Measurements from ENCODE around the gene GNAS. TPM values are rescaled to one million over a fixed set of nuclear protein-coding genes. Genes with fewer than 3 reads are reported as not detected.
A peak's percentile ranks its signal among the peaks of the same experiment; 100 is the strongest.

GNAS gene
- total and polyA plus RNA-seq, 4 donors = 115 to 360 (median 277) TPM

DNA sequence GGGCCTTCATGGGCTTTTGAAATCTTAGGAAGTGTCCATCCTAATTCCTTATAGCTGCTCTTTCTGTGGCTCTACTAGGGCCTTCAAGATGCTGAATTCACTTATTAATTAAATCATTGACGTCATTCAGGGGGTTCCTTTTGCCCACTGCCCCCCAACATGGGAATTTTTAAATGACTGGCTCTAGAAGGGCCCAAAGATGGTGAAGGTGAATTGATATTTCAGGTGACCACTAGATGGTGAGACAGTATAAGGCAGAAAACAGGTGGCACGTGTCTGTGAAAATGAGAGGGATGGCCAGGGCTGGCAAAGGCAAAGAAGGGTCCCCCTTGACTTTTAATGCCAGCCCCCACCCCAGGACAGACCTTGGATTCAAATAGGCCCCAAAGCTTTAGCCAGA is 11.8 kb downstream of the GNAS start:
- no peaks in the 10 kb centered on the region for H3K9me3 ChIP-seq (ENCODE audit: control insufficient read depth in 4 of 4, low read length in 3 of 4)
- H3K36me3 ChIP-seq (ENCODE audit: control insufficient read depth in 4 of 4, insufficient read depth in 3 of 4, low read depth in 1 of 4, low read length in 3 of 4) = no peaks in the 10 kb centered on the region
- no peak for DNase-seq (ENCODE audit: low spot score)
- WGBS = 46% methylated on average over 2 of the region's 2 CpGs
- TF ChIP-seq RAD21 (IDR thresholded peaks at IDR 0.05) (peak; percentile 55 to 60), HNF4G (IDR thresholded peaks at IDR 0.05) (no peak)
- TF ChIP-seq, protein P1, sequence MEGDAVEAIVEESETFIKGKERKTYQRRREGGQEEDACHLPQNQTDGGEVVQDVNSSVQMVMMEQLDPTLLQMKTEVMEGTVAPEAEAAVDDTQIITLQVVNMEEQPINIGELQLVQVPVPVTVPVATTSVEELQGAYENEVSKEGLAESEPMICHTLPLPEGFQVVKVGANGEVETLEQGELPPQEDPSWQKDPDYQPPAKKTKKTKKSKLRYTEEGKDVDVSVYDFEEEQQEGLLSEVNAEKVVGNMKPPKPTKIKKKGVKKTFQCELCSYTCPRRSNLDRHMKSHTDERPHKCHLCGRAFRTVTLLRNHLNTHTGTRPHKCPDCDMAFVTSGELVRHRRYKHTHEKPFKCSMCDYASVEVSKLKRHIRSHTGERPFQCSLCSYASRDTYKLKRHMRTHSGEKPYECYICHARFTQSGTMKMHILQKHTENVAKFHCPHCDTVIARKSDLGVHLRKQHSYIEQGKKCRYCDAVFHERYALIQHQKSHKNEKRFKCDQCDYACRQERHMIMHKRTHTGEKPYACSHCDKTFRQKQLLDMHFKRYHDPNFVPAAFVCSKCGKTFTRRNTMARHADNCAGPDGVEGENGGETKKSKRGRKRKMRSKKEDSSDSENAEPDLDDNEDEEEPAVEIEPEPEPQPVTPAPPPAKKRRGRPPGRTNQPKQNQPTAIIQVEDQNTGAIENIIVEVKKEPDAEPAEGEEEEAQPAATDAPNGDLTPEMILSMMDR (IDR thresholded peaks at IDR 0.05; ENCODE audit: low read depth, low read length, missing input control) = peak; percentile 28
- H3K9ac ChIP-seq (ENCODE audit: low read depth in 1 of 2, low read length in 2 of 2) = no peak overlapping the region
- H3K27me3 ChIP-seq (ENCODE audit: control insufficient read depth in 4 of 4, insufficient read depth in 4 of 4, low read length in 3 of 4) = no peaks in the 10 kb centered on the region
- H3K4me3 ChIP-seq (ENCODE audit: low read depth in 1 of 3, low read length in 3 of 3) = no peak overlapping the region
- H3K27ac ChIP-seq (ENCODE audit: low read depth in 1 of 2, low read length in 2 of 2) = no peak overlapping the region
- no peaks in the 10 kb centered on the region for H3K4me1 ChIP-seq (ENCODE audit: control insufficient read depth in 4 of 4, insufficient read depth in 4 of 4, low read length in 3 of 4)

DNA sequence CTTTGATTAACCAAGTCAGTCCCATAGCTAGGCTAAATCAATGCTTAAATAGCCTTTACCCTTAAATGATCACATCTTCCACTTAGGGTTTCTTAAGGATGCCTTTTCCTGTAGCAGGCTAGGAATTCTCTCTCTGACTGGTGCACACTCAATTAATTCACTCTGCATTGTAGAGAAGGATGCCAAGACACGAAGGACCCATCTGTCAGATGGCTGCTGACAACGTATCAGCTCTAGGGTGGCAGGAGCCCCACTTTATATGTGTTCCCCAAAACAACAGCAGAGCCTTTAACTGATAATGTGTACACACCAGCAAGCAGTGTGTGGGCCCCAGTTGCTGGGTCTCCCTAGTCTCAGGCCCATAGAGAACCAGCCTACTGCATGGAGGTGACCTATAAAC is 13.3 kb downstream of the GNAS start:
- no peaks in the 10 kb centered on the region for H3K36me3 ChIP-seq (ENCODE audit: control insufficient read depth in 4 of 4, insufficient read depth in 3 of 4, low read depth in 1 of 4, low read length in 3 of 4)
- no peak for DNase-seq (ENCODE audit: low spot score)
- no peaks in the 10 kb centered on the region for H3K9me3 ChIP-seq (ENCODE audit: control insufficient read depth in 4 of 4, low read length in 3 of 4)
- H3K9ac ChIP-seq (ENCODE audit: low read depth in 1 of 2, low read length in 2 of 2) = no peak overlapping the region
- TF ChIP-seq, protein P2, sequence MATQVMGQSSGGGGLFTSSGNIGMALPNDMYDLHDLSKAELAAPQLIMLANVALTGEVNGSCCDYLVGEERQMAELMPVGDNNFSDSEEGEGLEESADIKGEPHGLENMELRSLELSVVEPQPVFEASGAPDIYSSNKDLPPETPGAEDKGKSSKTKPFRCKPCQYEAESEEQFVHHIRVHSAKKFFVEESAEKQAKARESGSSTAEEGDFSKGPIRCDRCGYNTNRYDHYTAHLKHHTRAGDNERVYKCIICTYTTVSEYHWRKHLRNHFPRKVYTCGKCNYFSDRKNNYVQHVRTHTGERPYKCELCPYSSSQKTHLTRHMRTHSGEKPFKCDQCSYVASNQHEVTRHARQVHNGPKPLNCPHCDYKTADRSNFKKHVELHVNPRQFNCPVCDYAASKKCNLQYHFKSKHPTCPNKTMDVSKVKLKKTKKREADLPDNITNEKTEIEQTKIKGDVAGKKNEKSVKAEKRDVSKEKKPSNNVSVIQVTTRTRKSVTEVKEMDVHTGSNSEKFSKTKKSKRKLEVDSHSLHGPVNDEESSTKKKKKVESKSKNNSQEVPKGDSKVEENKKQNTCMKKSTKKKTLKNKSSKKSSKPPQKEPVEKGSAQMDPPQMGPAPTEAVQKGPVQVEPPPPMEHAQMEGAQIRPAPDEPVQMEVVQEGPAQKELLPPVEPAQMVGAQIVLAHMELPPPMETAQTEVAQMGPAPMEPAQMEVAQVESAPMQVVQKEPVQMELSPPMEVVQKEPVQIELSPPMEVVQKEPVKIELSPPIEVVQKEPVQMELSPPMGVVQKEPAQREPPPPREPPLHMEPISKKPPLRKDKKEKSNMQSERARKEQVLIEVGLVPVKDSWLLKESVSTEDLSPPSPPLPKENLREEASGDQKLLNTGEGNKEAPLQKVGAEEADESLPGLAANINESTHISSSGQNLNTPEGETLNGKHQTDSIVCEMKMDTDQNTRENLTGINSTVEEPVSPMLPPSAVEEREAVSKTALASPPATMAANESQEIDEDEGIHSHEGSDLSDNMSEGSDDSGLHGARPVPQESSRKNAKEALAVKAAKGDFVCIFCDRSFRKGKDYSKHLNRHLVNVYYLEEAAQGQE (IDR thresholded peaks at IDR 0.05) = no peak
- TF ChIP-seq JUND (IDR thresholded peaks at IDR 0.05) (no peak), RAD21 (IDR thresholded peaks at IDR 0.05) (no peak), YY1 (IDR thresholded peaks at IDR 0.05) (no peak)
- 95% methylated on average over 2 of the region's 2 CpGs for WGBS
- no peaks in the 10 kb centered on the region for H3K4me1 ChIP-seq (ENCODE audit: control insufficient read depth in 4 of 4, insufficient read depth in 4 of 4, low read length in 3 of 4)
- H3K4me3 ChIP-seq (ENCODE audit: low read depth in 1 of 3, low read length in 3 of 3) = no peak overlapping the region
- no peaks in the 10 kb centered on the region for H3K27me3 ChIP-seq (ENCODE audit: control insufficient read depth in 4 of 4, insufficient read depth in 4 of 4, low read length in 3 of 4)
- H3K27ac ChIP-seq (ENCODE audit: low read depth in 1 of 2, low read length in 2 of 2) = no peak overlapping the region

DNA sequence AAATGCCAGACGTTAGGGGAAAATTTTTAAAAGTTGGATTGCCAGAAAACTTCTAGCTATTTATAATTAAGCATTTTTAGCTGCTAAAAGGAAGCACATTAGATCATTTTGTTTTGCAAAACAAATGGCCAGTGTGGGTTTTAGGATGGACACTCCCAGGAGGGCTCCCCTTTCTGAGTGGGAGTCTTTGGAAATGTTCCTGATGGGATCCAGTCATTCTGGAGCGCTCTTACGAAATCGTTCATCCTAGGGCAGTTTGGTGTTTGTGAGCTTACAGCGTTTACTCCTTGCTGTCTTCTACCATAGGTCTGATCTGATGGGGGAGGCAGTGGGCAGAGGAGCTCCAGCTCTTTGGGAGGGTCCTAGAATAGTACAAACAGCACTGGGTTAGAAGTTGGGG is 14.7 kb downstream of the GNAS start:
- Histone ChIP-seq H3K9ac (ENCODE audit: low read depth in 1 of 2, low read length in 2 of 2) (no peak overlapping the region), H3K27me3 (ENCODE audit: control insufficient read depth in 4 of 4, insufficient read depth in 4 of 4, low read length in 3 of 4) (no peaks in the 10 kb centered on the region), H3K36me3 (ENCODE audit: control insufficient read depth in 4 of 4, insufficient read depth in 3 of 4, low read depth in 1 of 4, low read length in 3 of 4) (no peaks in the 10 kb centered on the region), H3K4me3 (ENCODE audit: low read depth in 1 of 3, low read length in 3 of 3) (no peak overlapping the region), H3K27ac (ENCODE audit: low read depth in 1 of 2, low read length in 2 of 2) (no peak overlapping the region), H3K4me1 (ENCODE audit: control insufficient read depth in 4 of 4, insufficient read depth in 4 of 4, low read length in 3 of 4) (no peaks in the 10 kb centered on the region), H3K9me3 (ENCODE audit: control insufficient read depth in 4 of 4, low read length in 3 of 4) (no peaks in the 10 kb centered on the region)
- TF ChIP-seq, protein P1 (IDR thresholded peaks at IDR 0.05; ENCODE audit: low read depth, low read length, missing input control) = no peak
- TF ChIP-seq GABPA (IDR thresholded peaks at IDR 0.05 in 1 of 2, conservative IDR thresholded peaks at IDR 0.05 in 1 of 2) = no peak
- TF ChIP-seq, protein P3, sequence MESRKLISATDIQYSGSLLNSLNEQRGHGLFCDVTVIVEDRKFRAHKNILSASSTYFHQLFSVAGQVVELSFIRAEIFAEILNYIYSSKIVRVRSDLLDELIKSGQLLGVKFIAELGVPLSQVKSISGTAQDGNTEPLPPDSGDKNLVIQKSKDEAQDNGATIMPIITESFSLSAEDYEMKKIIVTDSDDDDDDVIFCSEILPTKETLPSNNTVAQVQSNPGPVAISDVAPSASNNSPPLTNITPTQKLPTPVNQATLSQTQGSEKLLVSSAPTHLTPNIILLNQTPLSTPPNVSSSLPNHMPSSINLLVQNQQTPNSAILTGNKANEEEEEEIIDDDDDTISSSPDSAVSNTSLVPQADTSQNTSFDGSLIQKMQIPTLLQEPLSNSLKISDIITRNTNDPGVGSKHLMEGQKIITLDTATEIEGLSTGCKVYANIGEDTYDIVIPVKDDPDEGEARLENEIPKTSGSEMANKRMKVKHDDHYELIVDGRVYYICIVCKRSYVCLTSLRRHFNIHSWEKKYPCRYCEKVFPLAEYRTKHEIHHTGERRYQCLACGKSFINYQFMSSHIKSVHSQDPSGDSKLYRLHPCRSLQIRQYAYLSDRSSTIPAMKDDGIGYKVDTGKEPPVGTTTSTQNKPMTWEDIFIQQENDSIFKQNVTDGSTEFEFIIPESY (IDR thresholded peaks at IDR 0.05) = no peak
- no peak for DNase-seq (ENCODE audit: low spot score)
- WGBS = 76% methylated on average over 5 of the region's 5 CpGs

Data from liver (tissue), 9 donors.